GM12801 (cell line): ENCODE results near the gene BCL2L2.

Experiments used
- TF ChIP-seq, protein P1 (sequence below): IDR thresholded peaks from one replicate; pipeline ENCODE4 v1.5.1; 2011; ENCODE audit warnings: control low read depth; ENCODE audit not compliant: insufficient read length; ENCODE audit errors: extremely low read depth

The BCL2L2 gene

DNA sequence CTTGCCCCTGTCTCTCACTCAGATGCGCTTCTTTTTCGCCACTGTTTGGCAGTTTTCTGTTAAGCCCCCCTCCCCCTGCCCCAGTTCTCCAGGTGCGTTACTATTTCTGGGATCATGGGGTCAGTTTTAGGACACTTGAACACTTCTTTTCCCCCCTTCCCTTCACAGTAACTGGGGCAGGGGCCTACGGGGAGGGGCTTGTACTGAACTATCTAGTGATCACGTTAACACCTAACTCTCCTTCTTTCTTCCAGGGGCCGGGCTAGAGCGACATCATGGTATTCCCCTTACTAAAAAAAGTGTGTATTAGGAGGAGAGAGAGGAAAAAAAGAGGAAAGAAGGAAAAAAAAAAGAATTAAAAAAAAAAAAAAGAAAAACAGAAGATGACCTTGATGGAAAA, 18.4 kb downstream of the BCL2L2 start:
- TF ChIP-seq, protein P1, sequence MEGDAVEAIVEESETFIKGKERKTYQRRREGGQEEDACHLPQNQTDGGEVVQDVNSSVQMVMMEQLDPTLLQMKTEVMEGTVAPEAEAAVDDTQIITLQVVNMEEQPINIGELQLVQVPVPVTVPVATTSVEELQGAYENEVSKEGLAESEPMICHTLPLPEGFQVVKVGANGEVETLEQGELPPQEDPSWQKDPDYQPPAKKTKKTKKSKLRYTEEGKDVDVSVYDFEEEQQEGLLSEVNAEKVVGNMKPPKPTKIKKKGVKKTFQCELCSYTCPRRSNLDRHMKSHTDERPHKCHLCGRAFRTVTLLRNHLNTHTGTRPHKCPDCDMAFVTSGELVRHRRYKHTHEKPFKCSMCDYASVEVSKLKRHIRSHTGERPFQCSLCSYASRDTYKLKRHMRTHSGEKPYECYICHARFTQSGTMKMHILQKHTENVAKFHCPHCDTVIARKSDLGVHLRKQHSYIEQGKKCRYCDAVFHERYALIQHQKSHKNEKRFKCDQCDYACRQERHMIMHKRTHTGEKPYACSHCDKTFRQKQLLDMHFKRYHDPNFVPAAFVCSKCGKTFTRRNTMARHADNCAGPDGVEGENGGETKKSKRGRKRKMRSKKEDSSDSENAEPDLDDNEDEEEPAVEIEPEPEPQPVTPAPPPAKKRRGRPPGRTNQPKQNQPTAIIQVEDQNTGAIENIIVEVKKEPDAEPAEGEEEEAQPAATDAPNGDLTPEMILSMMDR, result no peak

DNA sequence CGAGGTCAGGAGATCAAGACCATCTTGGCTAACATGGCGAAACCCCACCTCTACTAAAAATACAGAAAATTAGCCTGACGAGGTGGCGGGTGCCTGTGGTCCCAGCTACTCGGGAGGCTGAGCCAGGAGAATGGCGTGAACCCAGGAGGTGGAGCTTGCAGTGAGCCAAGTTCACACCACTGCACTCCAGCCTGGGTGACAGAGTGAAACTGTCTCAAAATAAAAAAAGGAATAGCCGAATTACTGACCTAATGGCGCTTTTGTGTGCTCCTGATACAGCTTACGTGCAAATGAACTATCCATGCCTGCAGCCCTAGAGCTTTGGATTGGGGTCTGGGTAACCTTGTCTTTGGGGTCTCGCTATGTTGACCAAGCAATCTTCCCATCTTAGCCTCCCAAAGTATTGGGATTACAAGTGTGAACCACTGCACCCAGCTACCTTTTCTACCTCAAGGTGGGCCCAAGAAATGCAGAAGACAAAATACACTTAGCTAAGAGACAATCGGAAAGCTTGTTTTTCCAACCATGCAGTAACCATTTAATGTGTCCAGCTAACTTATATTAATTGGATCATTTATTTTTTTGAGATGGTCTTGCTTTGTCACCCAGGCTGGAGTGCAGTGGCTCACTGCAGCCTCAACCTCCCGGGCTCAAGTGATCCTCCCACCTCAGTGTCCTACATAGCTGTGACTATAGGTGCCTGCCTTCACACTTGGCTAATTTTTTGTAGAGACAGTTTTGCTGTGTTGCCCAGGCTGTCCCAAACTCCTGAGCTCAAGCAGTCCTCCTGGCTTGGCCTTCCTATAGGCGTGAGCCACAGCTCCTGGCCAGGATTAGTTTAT, 20.1 kb downstream of the BCL2L2 start:
- TF ChIP-seq, protein P1, result no peak

DNA sequence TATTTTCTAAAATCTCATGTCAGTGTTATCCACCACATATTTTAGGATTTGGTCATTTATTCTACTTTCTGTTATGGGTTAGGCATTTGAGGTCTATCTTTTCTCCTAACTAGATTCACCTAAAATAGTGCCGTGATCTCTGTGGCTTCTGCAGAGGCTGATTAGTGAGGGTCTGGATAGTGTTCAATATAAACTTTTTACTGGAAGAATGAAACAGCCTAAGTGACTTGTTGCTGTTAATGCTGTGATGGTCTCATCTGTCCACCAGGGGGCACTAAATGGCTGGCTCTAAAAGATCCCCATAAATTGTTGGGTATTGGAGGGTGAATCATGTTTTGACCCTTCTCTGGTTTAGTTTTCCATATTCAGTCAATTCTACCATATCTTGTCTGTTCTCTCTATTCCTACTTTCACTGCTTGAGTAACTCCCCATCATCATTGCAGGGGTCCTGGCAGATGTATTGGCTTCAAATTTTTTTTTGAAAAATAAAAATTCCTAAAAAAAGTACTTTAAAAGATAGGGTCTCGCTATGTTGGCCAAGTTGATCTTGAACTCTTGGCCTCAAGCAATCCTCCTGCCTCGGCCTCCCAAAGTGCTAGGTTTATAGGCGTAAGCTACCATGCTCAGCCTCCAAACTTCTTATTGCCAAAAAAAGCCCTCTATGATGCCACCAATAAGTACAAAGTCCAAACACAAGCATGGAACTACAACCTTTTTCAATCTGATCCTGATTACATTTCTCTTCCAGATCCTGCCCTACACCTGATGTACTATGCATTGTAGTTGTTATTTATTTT, 21.5 kb downstream of the BCL2L2 start:
- TF ChIP-seq, protein P1, result peak; percentile 82

DNA sequence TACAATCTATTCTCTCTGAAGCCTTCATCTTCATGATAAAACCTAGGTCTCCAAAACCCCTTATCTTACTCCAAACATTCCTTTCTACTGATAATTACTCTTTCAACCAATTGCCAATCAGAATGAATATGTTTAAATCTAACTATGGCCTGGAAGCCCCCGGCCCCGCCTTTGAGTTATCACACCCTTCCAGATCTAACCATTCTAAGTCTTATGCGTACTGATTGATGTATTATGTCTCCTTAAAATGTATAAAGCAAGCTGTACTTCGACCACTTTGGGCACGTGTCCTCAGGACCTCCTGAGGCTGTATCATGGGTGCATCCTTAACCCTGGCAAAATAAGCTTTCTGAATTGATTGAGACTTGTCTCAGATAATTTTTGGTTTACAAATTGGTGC, 29.0 kb downstream of the BCL2L2 start:
- TF ChIP-seq, protein P1, result no peak

DNA sequence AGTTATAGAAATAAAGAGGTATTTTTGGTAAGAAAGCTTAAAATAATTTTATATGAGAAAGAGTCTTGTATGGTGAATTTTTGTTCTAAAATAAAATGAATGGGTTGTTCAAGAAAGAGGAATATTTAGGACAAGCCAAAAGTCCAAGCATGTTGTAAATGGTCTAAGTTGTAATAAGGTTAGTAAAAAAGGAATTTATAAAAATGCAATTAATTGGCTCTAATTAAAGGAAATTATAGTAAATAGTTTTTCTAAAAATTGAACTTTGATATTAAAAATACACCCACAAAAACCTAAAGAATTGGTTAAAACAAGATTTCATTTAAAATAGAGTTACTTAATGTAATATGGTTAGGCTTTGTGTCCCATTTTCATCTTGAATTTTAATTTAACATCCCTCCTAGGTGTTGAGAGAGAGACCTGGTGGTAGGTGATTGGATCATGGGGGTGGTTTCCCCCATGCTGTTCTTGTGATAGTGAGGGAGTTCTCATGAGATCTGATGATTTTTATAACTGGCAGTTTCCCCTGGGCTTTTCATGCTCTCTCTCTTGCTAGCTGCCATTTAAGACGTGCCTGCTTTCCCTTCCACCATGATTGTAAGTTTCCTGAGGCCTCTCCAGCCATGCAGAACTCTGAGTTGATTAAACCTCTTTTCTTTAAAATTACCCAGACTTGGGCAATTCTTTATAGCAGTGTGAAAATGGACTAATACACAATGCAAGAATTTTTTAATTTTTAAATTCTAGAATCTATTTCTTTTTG, 33.1 kb downstream of the BCL2L2 start:
- TF ChIP-seq, protein P1, result no peak

DNA sequence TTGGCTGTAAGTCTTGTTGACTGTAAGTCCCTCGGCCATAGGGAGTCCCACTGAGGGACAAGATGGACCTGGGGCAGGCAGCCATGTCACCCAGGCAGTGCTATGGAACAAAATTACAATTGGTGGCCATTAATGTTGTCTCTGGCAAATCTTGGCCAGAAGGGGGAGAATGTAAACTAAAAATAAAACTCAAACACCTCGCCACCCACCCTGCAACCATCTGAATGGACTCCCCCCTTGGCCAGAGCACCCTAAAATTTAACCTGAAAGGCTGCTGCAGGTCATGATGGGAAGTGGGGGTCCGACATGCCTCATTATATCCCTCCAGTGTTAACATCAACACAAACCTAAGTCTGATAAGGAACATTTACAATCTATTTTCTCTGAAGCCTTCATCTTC, 37.8 kb downstream of the BCL2L2 start:
- TF ChIP-seq, protein P1, result no peak
